Cardiac muscle cell (in vitro differentiated cells and primary cell): Measurements from ENCODE around the gene PHLDB3. TPM values are rescaled to one million over a fixed set of nuclear protein-coding genes. Genes with fewer than 3 reads are reported as not detected.
A peak's percentile ranks its signal among the peaks of the same experiment; 100 is the strongest.

Source experiments
- DNase-seq, 2 donors: peaks; one replicate each; pipeline versions ENCODE4 v3.0.0 to v3.0.0-alpha.2; 2010 to 2017; ENCODE audit warnings: low read depth in 1 of 2, low spot score in 1 of 2
- H3K27ac ChIP-seq: fragments of 200-600 bp; sonication (generic); 2 replicates; pipeline ENCODE4 v1.5.1; 2016
- H3K27me3 ChIP-seq: fragments of 200-600 bp; sonication (generic); 2 replicates; pipeline ENCODE4 v1.6.0; 2016; ENCODE audit warnings: control low read depth
- H3K36me3 ChIP-seq: fragments of 200-600 bp; sonication (generic); 2 replicates; pipeline ENCODE4 v1.5.1; 2016; ENCODE audit warnings: control low read depth
- H3K4me1 ChIP-seq: fragments of 200-600 bp; sonication (generic); 2 replicates; pipeline ENCODE4 v1.8.1; 2017; ENCODE audit warnings: low read depth, mild to moderate bottlenecking, mixed run types
- H3K4me3 ChIP-seq: fragments of 200-600 bp; sonication (generic); 2 replicates; pipeline ENCODE4 v1.5.1; 2016; ENCODE audit warnings: mild to moderate bottlenecking
- H3K9me3 ChIP-seq: fragments of 200-600 bp; sonication (generic); 2 replicates; pipeline ENCODE4 v1.5.1; 2017; ENCODE audit warnings: low read depth, mild to moderate bottlenecking, control low read depth
- CTCF ChIP-seq: IDR thresholded peaks from 2 replicates; pipeline ENCODE4 v1.5.1; 2012; ENCODE audit warnings: low read depth, mild to moderate bottlenecking, low read length
- polyA plus RNA-seq: library from polyadenylated mRNA; unstranded; fragments of >200 nt; fragmentation: Nextera tagmentation; extraction: Ambion mirVana; gene quantifications from 2 replicates; pipeline ENCODE4 v1.2.1, GENCODE V29; 2016
- total RNA-seq: library from RNA; depleted of rRNA; stranded (reverse); fragments of >200 nt; gene quantifications from 2 replicates; pipeline ENCODE4 v1.2.3, GENCODE V29; 2016

PHLDB3 gene
- total and polyA plus RNA-seq, 2 experiments from 2014 or later, result 11.2 to 45.9 TPM

- peak overlapping the region; percentile 41 for H3K27ac ChIP-seq
- no peak for TF ChIP-seq CTCF
Observed at GRCh38 chr19:43463381-43464133, 41.0 kb downstream of the PHLDB3 start.

GRCh38 chr19:43462785-43463380 lies 41.7 kb downstream of the PHLDB3 start:
- Histone ChIP-seq H3K27ac (no peak overlapping the region), H3K4me3 (peak overlapping the region; percentile 56), H3K4me1 (no peaks in the 10 kb centered on the region), H3K27me3 (peaks cover 12% of the 10 kb centered on the region), H3K36me3 (no peaks in the 10 kb centered on the region), H3K9me3 (no peaks in the 10 kb centered on the region)
- no peak for DNase-seq
- TF ChIP-seq CTCF, result no peak

More at GRCh38 chr19:43463381-43464133, 41.0 kb downstream of the PHLDB3 start:
- no peaks in the 10 kb centered on the region for H3K9me3 ChIP-seq
- DNase-seq, result peak; percentile 96
- H3K36me3 ChIP-seq, result no peaks in the 10 kb centered on the region
- H3K4me3 ChIP-seq, result peak overlapping the region; percentile 56
- H3K4me1 ChIP-seq, result no peaks in the 10 kb centered on the region
- H3K27me3 ChIP-seq, result peaks cover 12% of the 10 kb centered on the region

- no peak overlapping the region for H3K4me3 ChIP-seq
- TF ChIP-seq CTCF, result no peak
- no peak overlapping the region for H3K27ac ChIP-seq
Observed at GRCh38 chr19:43462383-43462782, 42.2 kb downstream of the PHLDB3 start.

GRCh38 chr19:43461303-43461702 lies 43.2 kb downstream of the PHLDB3 start:
- no peaks in the 10 kb centered on the region for H3K4me1 ChIP-seq
- no peak overlapping the region for H3K4me3 ChIP-seq
- H3K36me3 ChIP-seq, result no peaks in the 10 kb centered on the region
- no peak overlapping the region for H3K27ac ChIP-seq
- H3K27me3 ChIP-seq, result peaks cover 12% of the 10 kb centered on the region
- H3K9me3 ChIP-seq, result no peaks in the 10 kb centered on the region
- DNase-seq, result no peak
- no peak for TF ChIP-seq CTCF

More at GRCh38 chr19:43462383-43462782, 42.2 kb downstream of the PHLDB3 start:
- Histone ChIP-seq H3K27me3 (peaks cover 12% of the 10 kb centered on the region), H3K9me3 (no peaks in the 10 kb centered on the region), H3K36me3 (no peaks in the 10 kb centered on the region), H3K4me1 (no peaks in the 10 kb centered on the region)
- DNase-seq, result no peak

- no peak overlapping the region for H3K4me3 ChIP-seq
- TF ChIP-seq CTCF, result no peak
Observed at GRCh38 chr19:43460362-43461016, 44.1 kb downstream of the PHLDB3 start.

More at GRCh38 chr19:43460362-43461016, 44.1 kb downstream of the PHLDB3 start:
- no peak for DNase-seq
- Histone ChIP-seq H3K4me1 (no peaks in the 10 kb centered on the region), H3K27me3 (peaks cover 4% of the 10 kb centered on the region), H3K36me3 (no peaks in the 10 kb centered on the region), H3K9me3 (no peaks in the 10 kb centered on the region), H3K27ac (no peak overlapping the region)
